ENCODE measurements around the gene SCNM1. TPM values are rescaled to one million over a fixed set of nuclear protein-coding genes. Genes with fewer than 3 reads are reported as not detected.

SCNM1 gene
- total RNA-seq, 1 experiment from 2014 or later, result 34.1 TPM

DNA sequence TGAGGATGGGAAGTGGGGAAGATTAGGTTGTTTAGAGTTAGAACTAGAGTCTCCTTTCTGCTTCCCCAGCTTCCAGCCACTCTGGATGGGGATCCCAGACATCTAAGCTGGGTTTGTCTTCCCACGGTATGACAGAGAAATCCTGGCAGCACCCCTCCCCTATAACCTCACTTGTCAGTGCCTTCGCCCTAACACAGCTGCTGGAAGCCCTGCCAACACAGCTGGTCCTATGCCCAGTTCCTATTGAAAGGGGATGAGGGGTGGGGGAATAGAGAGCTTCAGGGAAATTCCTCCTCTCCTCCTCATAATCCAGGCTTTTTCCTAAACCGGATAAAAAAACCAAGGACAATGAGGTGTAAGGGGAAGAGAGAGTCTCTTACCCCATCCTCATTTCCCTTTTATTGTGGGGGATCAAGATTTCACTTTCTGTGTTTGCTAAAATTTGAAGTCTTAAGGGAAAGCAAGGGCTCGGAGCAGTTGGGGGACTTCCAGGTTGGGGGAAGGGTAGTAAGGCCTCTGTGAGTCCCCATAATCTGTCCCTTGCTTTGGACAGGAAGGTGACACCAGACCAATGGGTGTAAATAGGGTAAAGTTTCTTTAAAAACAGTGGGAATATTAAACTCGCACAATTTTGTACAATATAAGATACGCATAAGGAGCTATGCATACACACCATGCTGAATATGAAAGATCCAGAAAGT, 9.2 kb downstream of the SCNM1 start:
- H3K27me3 ChIP-seq (ENCODE audit: insufficient read depth, low read length), result no peaks in the 10 kb centered on the region
- no peaks in the 10 kb centered on the region for H3K9me2 ChIP-seq (ENCODE audit: insufficient read depth)
- ChIA-PET RAD21 (ENCODE audit: low non-redundant PET in 1 of 2, low total read pairs in 2 of 2, uncharacterized antibody in 2 of 2, unreplicated experiment in 2 of 2) (no interaction called here), POLR2A (no interaction called here), CTCF (interaction anchor here (0.6 to 1.2 kb wide), 2 partner anchors 76 to 126 kb away, joined by 3 read pairs; no protein-coding TSS in a partner anchor)
- no peak overlapping the region for H2AFZ ChIP-seq (ENCODE audit: low read depth, low read length, poor library complexity, severe bottlenecking)
- DNase-seq (ENCODE audit: low read depth, low spot score) (no peak), ATAC-seq (no peak)
- H4K20me1 ChIP-seq (ENCODE audit: insufficient read depth), result no peaks in the 10 kb centered on the region
- H3K4me3 ChIP-seq (replicated peaks in 1 of 2; ENCODE audit: low read depth in 1 of 2, low read length in 2 of 2), result no peak overlapping the region
- TF ChIP-seq EZH2 (IDR thresholded peaks at IDR 0.05) (no peak), SP1 (IDR thresholded peaks at IDR 0.05; ENCODE audit: low read depth) (no peak), RAD21 (IDR thresholded peaks at IDR 0.05; ENCODE audit: low read depth) (no peak), POLR2AphosphoS5 (IDR thresholded peaks at IDR 0.05; ENCODE audit: low read depth, low read length) (no peak), ZFX (IDR thresholded peaks at IDR 0.05) (no peak), SIN3A (IDR thresholded peaks at IDR 0.05; ENCODE audit: low read depth) (no peak), JUND (IDR thresholded peaks at IDR 0.05) (no peak), YY1 (IDR thresholded peaks at IDR 0.05; ENCODE audit: extremely low read depth, insufficient replicate concordance, low read depth, low read length) (no peak), TCF7L2 (IDR thresholded peaks at IDR 0.05; ENCODE audit: borderline replicate concordance, extremely low read depth, insufficient read depth, insufficient read length) (no peak), EGR1 (IDR thresholded peaks at IDR 0.05; ENCODE audit: low read depth) (no peak)
- no peaks in the 10 kb centered on the region for H3K79me2 ChIP-seq (ENCODE audit: insufficient read depth, low read length)
- no peak overlapping the region for H3K9ac ChIP-seq (ENCODE audit: low read length)
- peaks cover 17 to 28% of the 10 kb centered on the region in 2 experiments; a peak in 3 of 4 replicates for H3K36me3 ChIP-seq (ENCODE audit: control insufficient read depth in 1 of 2, insufficient read depth in 2 of 2, low read length in 2 of 2)
- intact Hi-C loops (cut with micrococcal nuclease), result no loop called here
- no peak overlapping the region for H3K4me2 ChIP-seq (ENCODE audit: low read length)
- BruUV-seq (replicated peaks), result no TSS peak
- H3K4me1 ChIP-seq (ENCODE audit: control insufficient read depth in 1 of 2, insufficient read depth in 2 of 2, low read length in 2 of 2), result no peaks in the 10 kb centered on the region
- no peak overlapping the region for H3K27ac ChIP-seq (ENCODE audit: low read depth, low read length)
- H3K9me3 ChIP-seq (ENCODE audit: control insufficient read depth in 1 of 2, insufficient read depth in 1 of 2, low read depth in 1 of 2, low read length in 2 of 2), result no peaks in the 10 kb centered on the region

DNA sequence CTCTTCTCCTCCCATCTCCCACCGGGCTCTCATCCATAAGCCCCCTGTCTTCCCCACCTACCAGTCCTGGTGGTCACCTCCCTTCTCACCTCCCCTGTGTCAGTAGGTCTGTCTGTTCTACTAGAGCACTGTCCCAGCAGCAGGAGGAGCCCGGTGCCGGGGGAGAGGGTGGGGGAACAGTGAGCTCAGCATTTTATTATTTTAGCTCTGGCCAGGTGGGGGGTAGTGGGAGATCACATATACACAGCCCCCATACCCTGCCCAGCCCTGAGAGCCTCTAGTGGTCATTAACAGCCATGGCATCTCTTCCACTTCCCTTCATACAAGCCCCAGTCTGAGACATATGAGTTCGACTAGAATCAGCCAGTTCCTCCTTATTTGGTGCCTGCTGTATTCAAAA, 9.9 kb downstream of the SCNM1 start, which contains the start of gene TMOD4:
Gene TMOD4, minus strand, starts transcription at position 119 of the 400 bp plus-strand sequence. CDS start 1,106 bp downstream, outside the sequence.
- Histone ChIP-seq H3K4me3 (replicated peaks in 1 of 2; ENCODE audit: low read depth in 1 of 2, low read length in 2 of 2) (no peak within 1 kb of the TSS), H3K9me2 (ENCODE audit: insufficient read depth) (no peaks in the 10 kb centered on the region), H3K4me1 (ENCODE audit: control insufficient read depth in 1 of 2, insufficient read depth in 2 of 2, low read length in 2 of 2) (no peaks in the 10 kb centered on the region), H3K9me3 (ENCODE audit: control insufficient read depth in 1 of 2, insufficient read depth in 1 of 2, low read depth in 1 of 2, low read length in 2 of 2) (no peaks in the 10 kb centered on the region), H2AFZ (ENCODE audit: low read depth, low read length, poor library complexity, severe bottlenecking) (no peak within 1 kb of the TSS), H3K4me2 (ENCODE audit: low read length) (no peak within 1 kb of the TSS), H3K79me2 (ENCODE audit: insufficient read depth, low read length) (no peaks in the 10 kb centered on the region), H3K27ac (ENCODE audit: low read depth, low read length) (no peak within 1 kb of the TSS), H4K20me1 (ENCODE audit: insufficient read depth) (no peaks in the 10 kb centered on the region), H3K36me3 (ENCODE audit: control insufficient read depth in 1 of 2, insufficient read depth in 2 of 2, low read length in 2 of 2) (peaks cover 19 to 30% of the 10 kb centered on the region in 2 experiments; a peak in 3 of 4 replicates), H3K27me3 (ENCODE audit: insufficient read depth, low read length) (no peaks in the 10 kb centered on the region), H3K9ac (ENCODE audit: low read length) (no peak within 1 kb of the TSS)
- ATAC-seq (peak; percentile 90), DNase-seq (ENCODE audit: low read depth, low spot score) (no peak)
- ChIA-PET CTCF (interaction anchor here (1.2 kb wide), 1 partner anchor 76 kb away, joined by 3 read pairs; no protein-coding TSS in a partner anchor), RAD21 (ENCODE audit: low non-redundant PET in 1 of 2, low total read pairs in 2 of 2, uncharacterized antibody in 2 of 2, unreplicated experiment in 2 of 2) (no interaction called here), POLR2A (interaction anchor here (0.7 kb wide), 1 partner anchor 14 kb away, joined by 3 read pairs; the partner anchor contains the start of gene VPS72)
- 0 out of 2 replicates have a peak, but pooled peaks have one; percentile 18 for TF ChIP-seq POLR2AphosphoS5 (IDR thresholded peaks at IDR 0.05; ENCODE audit: low read depth, low read length)
- no peak for TF ChIP-seq POLR2A (IDR thresholded peaks at IDR 0.05; ENCODE audit: borderline replicate concordance, extremely low read depth, insufficient read depth, insufficient read length)
- TF ChIP-seq, protein P1, sequence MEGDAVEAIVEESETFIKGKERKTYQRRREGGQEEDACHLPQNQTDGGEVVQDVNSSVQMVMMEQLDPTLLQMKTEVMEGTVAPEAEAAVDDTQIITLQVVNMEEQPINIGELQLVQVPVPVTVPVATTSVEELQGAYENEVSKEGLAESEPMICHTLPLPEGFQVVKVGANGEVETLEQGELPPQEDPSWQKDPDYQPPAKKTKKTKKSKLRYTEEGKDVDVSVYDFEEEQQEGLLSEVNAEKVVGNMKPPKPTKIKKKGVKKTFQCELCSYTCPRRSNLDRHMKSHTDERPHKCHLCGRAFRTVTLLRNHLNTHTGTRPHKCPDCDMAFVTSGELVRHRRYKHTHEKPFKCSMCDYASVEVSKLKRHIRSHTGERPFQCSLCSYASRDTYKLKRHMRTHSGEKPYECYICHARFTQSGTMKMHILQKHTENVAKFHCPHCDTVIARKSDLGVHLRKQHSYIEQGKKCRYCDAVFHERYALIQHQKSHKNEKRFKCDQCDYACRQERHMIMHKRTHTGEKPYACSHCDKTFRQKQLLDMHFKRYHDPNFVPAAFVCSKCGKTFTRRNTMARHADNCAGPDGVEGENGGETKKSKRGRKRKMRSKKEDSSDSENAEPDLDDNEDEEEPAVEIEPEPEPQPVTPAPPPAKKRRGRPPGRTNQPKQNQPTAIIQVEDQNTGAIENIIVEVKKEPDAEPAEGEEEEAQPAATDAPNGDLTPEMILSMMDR (IDR thresholded peaks at IDR 0.05 in 2 of 3, conservative IDR thresholded peaks at IDR 0.05 in 1 of 3; ENCODE audit: borderline replicate concordance in 1 of 3, insufficient read depth in 1 of 3, low read depth in 2 of 3, low read length in 2 of 3), result peak in 2 of 3 experiments; percentile 67 to 69; a peak in 4 of 6 replicates
- BruUV-seq (replicated peaks), result no TSS peak
- intact Hi-C loops (cut with micrococcal nuclease), result no loop called here
